Measurements from ENCODE around the gene BEST1. TPM values are rescaled to one million over a fixed set of nuclear protein-coding genes. Genes with fewer than 3 reads are reported as not detected.

The BEST1 gene
- total RNA-seq, 1 donor from 2014 or later, result not detected

DNA sequence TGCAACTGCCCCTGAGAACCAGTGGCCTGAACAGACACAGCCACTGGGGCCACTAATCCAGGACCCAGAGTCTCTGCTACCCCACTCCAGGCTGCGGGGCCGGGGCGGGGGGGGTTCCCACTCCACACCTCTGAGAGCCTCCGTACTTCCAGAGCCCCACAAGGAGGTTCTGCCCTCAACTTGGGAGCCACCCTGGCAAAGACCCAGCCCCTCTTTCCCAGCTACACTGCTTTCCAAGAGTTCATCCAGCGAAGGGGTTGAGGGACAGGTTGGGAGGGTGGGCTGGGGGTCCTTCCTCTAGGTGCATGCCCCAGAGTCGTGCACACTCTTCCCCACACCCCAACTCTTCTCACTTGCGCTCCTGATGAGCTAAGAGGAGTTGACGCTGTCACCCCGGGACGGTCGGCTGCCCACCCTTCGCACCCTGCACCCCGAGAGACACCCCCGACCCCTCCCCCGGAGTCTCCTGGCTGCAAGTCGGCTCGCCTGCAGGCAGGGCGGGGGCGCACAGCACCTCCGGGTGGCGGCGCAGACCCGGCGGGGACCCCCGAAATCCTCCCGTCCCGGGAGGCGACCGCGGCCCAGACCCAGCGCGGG is 33.3 kb upstream of the BEST1 start:
- Histone ChIP-seq H3K27ac (no peak overlapping the region), H4K20me1 (ENCODE audit: low read depth) (no peaks in the 10 kb centered on the region), H2AFZ (replicated peaks) (peak overlapping the region; percentile 66), H3K4me1 (no peaks in the 10 kb centered on the region), H3K27me3 (peaks cover 41% of the 10 kb centered on the region), H3F3A (ENCODE audit: low read depth) (no peaks in the 10 kb centered on the region), H3K36me3 (no peaks in the 10 kb centered on the region), H3K9ac (no peak overlapping the region), H3K79me2 (ENCODE audit: low read depth) (no peaks in the 10 kb centered on the region), H3K9me3 (ENCODE audit: low read depth) (no peaks in the 10 kb centered on the region), H3K4me3 (peak overlapping the region; percentile 68), H3K4me2 (peak overlapping the region; percentile 96)
- Mint-ChIP-seq H3K9me3 (no peaks in the 10 kb centered on the region), H3K36me3 (no peaks in the 10 kb centered on the region), H3K27ac (no peak overlapping the region), H3K27me3 (ENCODE audit: insufficient read depth, low read depth) (peaks cover 26% of the 10 kb centered on the region), H3K4me3 (peak overlapping the region; percentile 80), H3K4me1 (peaks cover 14% of the 10 kb centered on the region)
- no peak for DNase-seq (ENCODE audit: low spot score)
- TF ChIP-seq EZH2phosphoT487 (IDR thresholded peaks at IDR 0.05) (no peak), EZH2 (IDR thresholded peaks at IDR 0.05) (no peak)
- TF ChIP-seq, protein P1, sequence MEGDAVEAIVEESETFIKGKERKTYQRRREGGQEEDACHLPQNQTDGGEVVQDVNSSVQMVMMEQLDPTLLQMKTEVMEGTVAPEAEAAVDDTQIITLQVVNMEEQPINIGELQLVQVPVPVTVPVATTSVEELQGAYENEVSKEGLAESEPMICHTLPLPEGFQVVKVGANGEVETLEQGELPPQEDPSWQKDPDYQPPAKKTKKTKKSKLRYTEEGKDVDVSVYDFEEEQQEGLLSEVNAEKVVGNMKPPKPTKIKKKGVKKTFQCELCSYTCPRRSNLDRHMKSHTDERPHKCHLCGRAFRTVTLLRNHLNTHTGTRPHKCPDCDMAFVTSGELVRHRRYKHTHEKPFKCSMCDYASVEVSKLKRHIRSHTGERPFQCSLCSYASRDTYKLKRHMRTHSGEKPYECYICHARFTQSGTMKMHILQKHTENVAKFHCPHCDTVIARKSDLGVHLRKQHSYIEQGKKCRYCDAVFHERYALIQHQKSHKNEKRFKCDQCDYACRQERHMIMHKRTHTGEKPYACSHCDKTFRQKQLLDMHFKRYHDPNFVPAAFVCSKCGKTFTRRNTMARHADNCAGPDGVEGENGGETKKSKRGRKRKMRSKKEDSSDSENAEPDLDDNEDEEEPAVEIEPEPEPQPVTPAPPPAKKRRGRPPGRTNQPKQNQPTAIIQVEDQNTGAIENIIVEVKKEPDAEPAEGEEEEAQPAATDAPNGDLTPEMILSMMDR (IDR thresholded peaks at IDR 0.05), result no peak

DNA sequence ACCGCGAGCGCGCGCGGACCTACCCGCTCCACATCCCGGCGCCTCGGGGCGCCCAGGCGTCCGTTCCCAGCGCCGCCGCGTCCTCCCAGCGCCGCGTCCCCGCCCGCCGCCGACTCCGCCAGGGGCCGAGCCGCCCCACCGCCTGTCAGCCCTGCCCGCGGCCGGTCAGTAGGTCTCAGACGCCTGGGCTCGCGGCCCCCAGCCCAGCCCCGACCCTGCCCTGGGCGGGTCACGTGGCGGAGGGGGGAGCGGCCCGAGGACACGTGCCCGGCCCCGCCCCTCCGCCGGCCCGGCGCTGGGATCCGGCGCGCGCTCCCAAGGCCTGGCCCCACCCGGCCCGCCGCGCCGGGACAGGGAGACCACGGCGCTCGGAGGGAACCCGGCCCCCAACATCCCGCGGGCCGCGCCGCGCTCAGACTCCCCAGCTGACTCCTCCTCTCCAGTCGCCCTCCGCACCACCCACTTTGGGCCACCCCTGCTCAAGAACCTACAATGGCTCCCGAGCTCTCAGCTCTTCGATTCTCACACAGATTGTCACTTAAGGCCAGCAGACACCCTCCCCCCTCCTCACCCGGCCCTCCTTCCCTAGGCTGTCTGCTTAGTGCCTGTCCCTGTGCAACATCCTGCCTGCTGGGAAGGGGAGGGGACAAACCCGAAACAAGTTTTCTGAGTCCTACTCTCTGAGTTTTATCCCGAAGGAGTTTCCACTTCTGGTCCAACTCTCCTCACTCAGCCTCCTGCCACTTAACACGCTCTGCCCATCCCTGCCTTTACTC is 32.6 kb upstream of the BEST1 start, which contains the start of gene RAB3IL1:
Gene RAB3IL1, minus strand, starts transcription at position 233 of the 776 bp plus-strand sequence. Its CDS starts 199 bp downstream, at position 34.
- Mint-ChIP-seq H3K27me3 (ENCODE audit: insufficient read depth, low read depth) (peaks cover 26% of the 10 kb centered on the region), H3K36me3 (no peaks in the 10 kb centered on the region), H3K4me1 (peaks cover 16% of the 10 kb centered on the region), H3K27ac (no peak within 1 kb of the TSS), H3K4me3 (peak within 1 kb of the TSS; percentile 85), H3K9me3 (no peaks in the 10 kb centered on the region)
- H3K27me3 ChIP-seq, result peaks cover 41% of the 10 kb centered on the region
- no peaks in the 10 kb centered on the region for H3K36me3 ChIP-seq
- peak within 1 kb of the TSS; percentile 68 for H3K4me3 ChIP-seq
- no peak within 1 kb of the TSS for H3K27ac ChIP-seq
- DNase-seq (ENCODE audit: low spot score), result peak; percentile 90
- peaks cover under 1% of the 10 kb centered on the region for H3K4me1 ChIP-seq
- H3K9ac ChIP-seq, result no peak within 1 kb of the TSS
- peak within 1 kb of the TSS; percentile 66 for H2AFZ ChIP-seq (replicated peaks)
- H3K79me2 ChIP-seq (ENCODE audit: low read depth), result no peaks in the 10 kb centered on the region
- no peaks in the 10 kb centered on the region for H3F3A ChIP-seq (ENCODE audit: low read depth)
- H3K9me3 ChIP-seq (ENCODE audit: low read depth), result no peaks in the 10 kb centered on the region
- peak within 1 kb of the TSS; percentile 96 for H3K4me2 ChIP-seq
- H4K20me1 ChIP-seq (ENCODE audit: low read depth), result no peaks in the 10 kb centered on the region
- TF ChIP-seq, protein P1 (IDR thresholded peaks at IDR 0.05), result no peak
- TF ChIP-seq EZH2phosphoT487 (IDR thresholded peaks at IDR 0.05), result peak; percentile 28

DNA sequence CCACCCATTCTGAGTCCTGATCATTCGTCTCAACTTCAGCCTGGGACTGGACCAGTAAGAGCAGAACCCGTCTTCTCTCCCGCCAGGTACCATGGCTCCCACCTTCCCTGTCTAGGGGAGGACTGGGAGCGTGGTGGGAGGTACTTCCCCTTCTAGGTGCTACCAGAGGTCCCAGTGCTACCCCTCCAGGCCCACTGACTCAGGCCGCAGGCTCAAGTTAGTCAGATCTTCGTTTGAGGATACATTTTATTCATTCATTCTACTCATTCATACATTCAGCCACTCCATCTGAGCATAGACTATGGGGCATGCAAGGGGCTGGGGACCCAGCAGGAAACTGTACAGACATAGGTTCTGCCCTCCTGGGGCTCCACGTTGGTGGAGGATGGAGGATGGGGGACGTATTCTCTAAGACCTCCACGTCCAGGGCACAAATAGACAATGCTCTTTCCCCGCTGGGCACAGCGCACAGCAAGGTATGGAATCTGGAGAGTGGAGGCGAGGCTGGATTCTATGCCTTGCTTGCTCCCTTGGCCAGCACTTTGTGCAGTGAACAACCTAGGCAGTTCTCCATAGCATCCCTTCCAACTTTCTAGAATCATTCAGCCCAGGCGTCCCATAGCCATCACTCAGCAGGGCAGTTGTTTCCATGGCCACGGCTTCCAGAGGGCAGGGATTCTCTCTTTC is 31.8 kb upstream of the BEST1 start:
- Histone ChIP-seq H3K27me3 (peaks cover 41% of the 10 kb centered on the region), H3K4me2 (peak overlapping the region; percentile 96), H4K20me1 (ENCODE audit: low read depth) (no peaks in the 10 kb centered on the region), H3K79me2 (ENCODE audit: low read depth) (no peaks in the 10 kb centered on the region), H3K9me3 (ENCODE audit: low read depth) (no peaks in the 10 kb centered on the region), H3K4me3 (no peak overlapping the region), H3K27ac (no peak overlapping the region), H3F3A (ENCODE audit: low read depth) (peaks cover 4% of the 10 kb centered on the region), H3K36me3 (no peaks in the 10 kb centered on the region), H3K4me1 (peaks cover 9% of the 10 kb centered on the region), H2AFZ (replicated peaks) (no peak overlapping the region), H3K9ac (no peak overlapping the region)
- Mint-ChIP-seq H3K36me3 (no peaks in the 10 kb centered on the region), H3K27ac (no peak overlapping the region), H3K4me1 (peaks cover 25% of the 10 kb centered on the region), H3K27me3 (ENCODE audit: insufficient read depth, low read depth) (peaks cover 26% of the 10 kb centered on the region), H3K4me3 (peak overlapping the region; percentile 85), H3K9me3 (no peaks in the 10 kb centered on the region)
- TF ChIP-seq EZH2 (IDR thresholded peaks at IDR 0.05) (no peak), EZH2phosphoT487 (IDR thresholded peaks at IDR 0.05) (no peak)
- TF ChIP-seq, protein P1 (IDR thresholded peaks at IDR 0.05), result no peak
- no peak for DNase-seq (ENCODE audit: low spot score)

Measured in neural progenitor cell (in vitro differentiated cells).